ENCODE measurements around the gene TBC1D13. TPM values are rescaled to one million over a fixed set of nuclear protein-coding genes. Genes with fewer than 3 reads are reported as not detected.

The TBC1D13 gene
- total RNA-seq, 2 donors from 2014 or later: 17.4 to 21.6 TPM

- Histone ChIP-seq H3K36me3 (peaks cover 4% of the 10 kb centered on the region), H3K4me1 (peaks cover 6% of the 10 kb centered on the region), H3K27me3 (no peaks in the 10 kb centered on the region), H3K9ac (ENCODE audit: low read depth in 2 of 2, low read length in 2 of 2) (peak overlapping the region; percentile 79 to 86), H3K4me3 (peak overlapping the region; percentile 100), H3K9me3 (no peaks in the 10 kb centered on the region), H3K27ac (peak overlapping the region; percentile 50)
- DNase-seq: no peak
- intact Hi-C loops (cut with DNase I): no loop called here
- TF ChIP-seq CTCF (IDR thresholded peaks at IDR 0.05): no peak
Observed at GRCh38 chr9:128828719-128829452, 41.8 kb downstream of the TBC1D13 start.

- intact Hi-C loops (cut with DNase I): no loop called here
- H3K4me1 ChIP-seq: peaks cover 6% of the 10 kb centered on the region
- peak; percentile 96 for DNase-seq
- H3K9me3 ChIP-seq: no peaks in the 10 kb centered on the region
- peaks cover 4% of the 10 kb centered on the region for H3K36me3 ChIP-seq
- H3K27me3 ChIP-seq: no peaks in the 10 kb centered on the region
- TF ChIP-seq CTCF (IDR thresholded peaks at IDR 0.05): no peak
- H3K27ac ChIP-seq: peak within 1 kb of the TSS; percentile 50
- H3K9ac ChIP-seq (ENCODE audit: low read depth in 2 of 2, low read length in 2 of 2): peak within 1 kb of the TSS; percentile 79 to 86
- peak within 1 kb of the TSS; percentile 100 for H3K4me3 ChIP-seq
Observed at GRCh38 chr9:128829477-128830251, 42.6 kb downstream of the TBC1D13 start, which contains the start of gene SPOUT1. SPOUT1 (minus strand) TSS chr9:128829794; CDS start chr9:128829780, 14 bp downstream.

- H3K9ac ChIP-seq (ENCODE audit: low read depth in 2 of 2, low read length in 2 of 2): no peak overlapping the region
- no peaks in the 10 kb centered on the region for H3K9me3 ChIP-seq
- peaks cover 3% of the 10 kb centered on the region for H3K4me1 ChIP-seq
- no peak overlapping the region for H3K4me3 ChIP-seq
- H3K27ac ChIP-seq: no peak overlapping the region
- DNase-seq: no peak
- TF ChIP-seq CTCF (IDR thresholded peaks at IDR 0.05): no peak
- H3K36me3 ChIP-seq: no peaks in the 10 kb centered on the region
- H3K27me3 ChIP-seq: no peaks in the 10 kb centered on the region
- intact Hi-C loops (cut with DNase I): no loop called here
Observed at GRCh38 chr9:128833696-128834095, 46.6 kb downstream of the TBC1D13 start.

GRCh38 chr9:128835246-128836210 lies 48.5 kb downstream of the TBC1D13 start:
- DNase-seq: no peak
- no peak for TF ChIP-seq CTCF (IDR thresholded peaks at IDR 0.05)
- Histone ChIP-seq H3K9ac (ENCODE audit: low read depth in 2 of 2, low read length in 2 of 2) (no peak overlapping the region), H3K4me3 (no peak overlapping the region), H3K36me3 (no peaks in the 10 kb centered on the region), H3K27me3 (no peaks in the 10 kb centered on the region), H3K9me3 (no peaks in the 10 kb centered on the region), H3K4me1 (no peaks in the 10 kb centered on the region), H3K27ac (no peak overlapping the region)
- intact Hi-C loops (cut with DNase I): no loop called here

All from colonic mucosa (tissue), 4 donors.